Activated CD8-positive, alpha-beta memory T cell treated with anti-CD3 and anti-CD28 coated beads, Interleukin-2, amount 50 U/mL, for 1 hour (primary cell): ENCODE results near the gene FAHD2A.
"Not testable (repeated sequence)": the region's sequence is repeated elsewhere in the genome, so short reads cannot be mapped to it uniquely, and the experiment has no call there.

Experiments
- DNase-seq: peaks from one replicate; pipeline ENCODE4 v3.0.0-alpha.2; 2020; ENCODE audit errors: extremely low read depth

The FAHD2A gene, protein sequence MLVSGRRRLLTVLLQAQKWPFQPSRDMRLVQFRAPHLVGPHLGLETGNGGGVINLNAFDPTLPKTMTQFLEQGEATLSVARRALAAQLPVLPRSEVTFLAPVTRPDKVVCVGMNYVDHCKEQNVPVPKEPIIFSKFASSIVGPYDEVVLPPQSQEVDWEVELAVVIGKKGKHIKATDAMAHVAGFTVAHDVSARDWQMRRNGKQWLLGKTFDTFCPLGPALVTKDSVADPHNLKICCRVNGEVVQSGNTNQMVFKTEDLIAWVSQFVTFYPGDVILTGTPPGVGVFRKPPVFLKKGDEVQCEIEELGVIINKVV

DNA sequence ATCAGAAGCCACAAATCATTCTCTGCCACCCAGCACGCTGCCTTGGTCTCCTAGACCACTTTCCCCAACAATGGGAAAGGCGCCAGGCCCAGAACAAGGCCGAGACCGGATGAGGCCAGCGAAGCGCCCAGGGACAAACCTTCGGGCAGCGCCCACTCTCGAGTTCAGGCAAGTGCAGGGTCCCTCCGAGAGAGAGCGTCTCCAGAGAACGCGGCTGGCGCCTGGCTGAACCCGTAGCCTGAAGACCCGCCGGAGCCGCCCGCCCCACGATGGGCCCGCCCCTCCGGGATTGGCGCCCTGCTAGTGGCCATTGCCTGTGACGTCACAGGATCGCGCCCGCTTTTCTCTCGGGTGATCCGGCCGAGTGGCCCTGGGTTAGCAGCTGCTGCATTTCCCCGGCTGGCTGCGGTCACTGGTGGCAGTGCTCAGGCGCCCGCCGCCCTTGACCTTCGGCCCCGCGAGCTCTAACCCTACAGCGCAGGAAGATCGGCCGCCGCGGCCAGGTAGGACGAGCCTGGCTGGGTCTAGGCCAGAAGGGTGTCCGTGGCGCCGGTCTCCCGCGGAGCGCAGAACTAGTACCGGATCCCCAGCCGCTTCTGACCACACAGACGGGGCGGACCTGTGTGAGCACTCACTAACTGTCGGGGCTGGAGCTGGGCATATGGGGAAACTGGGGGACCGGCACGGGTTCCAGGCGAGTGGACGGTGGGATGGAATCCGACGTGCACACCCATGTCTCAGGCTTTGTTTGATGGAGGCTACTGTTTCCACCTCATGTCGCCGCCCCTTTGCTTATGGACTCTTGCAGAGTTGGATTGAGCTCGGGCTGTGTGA is at the start of gene FAHD2A:
Gene FAHD2A, plus strand, starts transcription at position 339 of the 834 bp plus-strand sequence. CDS start 2,851 bp downstream, outside the sequence.
- DNase-seq = peak; percentile 70

DNA sequence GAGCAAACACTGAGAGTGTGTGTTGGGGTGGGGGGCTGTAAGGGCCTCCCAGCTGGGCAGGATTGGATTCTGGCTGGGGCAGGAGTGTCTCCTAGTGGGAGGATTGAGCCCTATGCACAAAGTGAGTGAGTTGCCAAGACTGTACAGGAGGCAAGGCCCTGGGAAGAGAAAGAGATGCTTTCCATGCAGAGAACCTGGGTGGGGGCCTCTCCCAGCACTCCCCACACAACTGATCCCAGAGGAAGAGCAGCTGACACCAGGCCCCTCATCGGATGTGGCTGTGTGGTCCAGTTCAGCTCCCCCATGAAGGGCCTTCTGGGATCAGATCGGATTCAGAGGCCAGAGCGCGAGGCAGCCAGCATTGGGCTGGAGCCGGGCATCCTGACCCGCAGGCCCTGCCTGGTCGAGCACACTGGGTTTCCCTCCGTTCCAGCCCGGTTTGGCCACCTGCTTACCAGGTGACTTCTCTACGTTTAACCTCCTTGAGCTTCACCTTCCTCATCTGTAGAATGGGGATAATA is 49.4 kb upstream of the FAHD2A start:
- DNase-seq = no peak

DNA sequence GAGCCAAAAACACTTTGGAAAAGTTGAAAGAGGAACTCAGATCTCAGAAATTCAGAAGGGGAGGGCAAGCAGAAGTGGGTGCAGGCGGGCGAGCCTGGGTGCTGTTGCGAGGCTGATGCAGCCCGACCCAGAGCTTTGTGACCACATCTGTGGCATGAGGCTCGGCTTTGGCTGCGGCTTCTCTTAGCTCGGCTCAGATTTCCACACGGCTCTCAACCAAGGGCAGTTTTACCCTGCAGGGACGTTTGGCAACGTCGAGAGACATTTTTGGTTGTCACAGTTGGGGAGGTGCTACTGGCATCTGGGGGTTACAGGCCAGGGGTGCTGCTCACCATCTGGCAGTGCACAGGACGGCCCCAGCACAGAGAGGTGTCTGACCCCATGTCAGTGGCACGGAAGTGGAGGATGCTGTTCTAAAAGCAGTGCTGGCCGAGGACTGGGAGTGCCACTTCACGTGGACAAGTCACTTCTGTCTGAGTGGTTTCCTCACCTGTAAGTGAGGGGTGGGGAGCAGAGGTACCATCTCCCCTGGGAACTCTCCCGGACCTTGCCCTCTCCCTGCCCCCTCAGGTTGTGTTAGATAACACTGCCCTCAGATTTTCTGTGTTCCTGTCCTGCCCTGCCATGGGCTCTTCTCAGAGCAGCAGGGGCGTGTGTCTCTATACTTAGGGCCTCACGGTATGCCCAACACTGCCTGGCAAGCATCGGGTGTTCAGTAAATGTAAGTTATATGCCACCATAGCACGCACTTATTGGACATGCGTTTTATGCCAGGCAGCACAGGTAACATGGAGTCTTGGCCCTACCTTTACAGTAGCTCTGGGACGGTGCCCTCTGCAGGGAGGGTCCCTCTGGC is 48.7 kb upstream of the FAHD2A start:
- no peak for DNase-seq

- no peak for DNase-seq
Measured at GRCh38 chr2:95354469-95354901, 48.0 kb upstream of the FAHD2A start.

GRCh38 chr2:95354925-95355324 is 47.6 kb upstream of the FAHD2A start:
- DNase-seq = no peak

GRCh38 chr2:95355486-95355885 is 47.0 kb upstream of the FAHD2A start:
- DNase-seq = not testable (repeated sequence)

GRCh38 chr2:95356821-95357700 is 45.4 kb upstream of the FAHD2A start:
- DNase-seq = no peak

DNA sequence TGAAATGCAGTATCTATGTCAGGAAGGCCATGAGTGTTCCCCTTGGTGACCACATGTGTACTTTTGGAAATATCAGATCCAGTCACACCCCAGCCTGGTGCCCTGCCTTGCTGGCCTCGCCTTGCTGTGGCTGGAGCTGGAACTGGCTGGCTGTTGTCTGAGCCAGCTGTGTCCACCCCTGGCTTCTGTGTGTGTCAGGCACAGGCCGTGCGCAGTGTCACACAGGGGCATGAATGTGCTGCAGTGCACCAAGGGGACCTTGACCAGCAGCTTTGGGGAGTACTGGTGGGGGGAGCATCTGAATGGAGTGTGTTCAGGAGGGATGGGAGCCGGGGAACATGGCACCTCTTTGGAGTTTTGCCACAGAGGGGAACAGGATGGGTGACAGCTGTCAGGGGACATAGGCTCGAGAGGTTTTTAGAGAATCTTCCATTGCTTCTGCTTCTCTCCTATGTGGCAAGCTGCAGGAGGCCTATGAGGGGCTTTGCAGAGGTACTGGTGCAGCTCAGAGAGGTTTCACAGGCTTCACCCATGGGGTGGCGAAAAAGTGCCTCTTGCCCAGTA is 44.7 kb upstream of the FAHD2A start:
- DNase-seq = no peak

- no peak for DNase-seq
Measured at GRCh38 chr2:95359031-95359430, 43.5 kb upstream of the FAHD2A start.

- DNase-seq = no peak
Measured at GRCh38 chr2:95359501-95359930, 43.0 kb upstream of the FAHD2A start.

DNA sequence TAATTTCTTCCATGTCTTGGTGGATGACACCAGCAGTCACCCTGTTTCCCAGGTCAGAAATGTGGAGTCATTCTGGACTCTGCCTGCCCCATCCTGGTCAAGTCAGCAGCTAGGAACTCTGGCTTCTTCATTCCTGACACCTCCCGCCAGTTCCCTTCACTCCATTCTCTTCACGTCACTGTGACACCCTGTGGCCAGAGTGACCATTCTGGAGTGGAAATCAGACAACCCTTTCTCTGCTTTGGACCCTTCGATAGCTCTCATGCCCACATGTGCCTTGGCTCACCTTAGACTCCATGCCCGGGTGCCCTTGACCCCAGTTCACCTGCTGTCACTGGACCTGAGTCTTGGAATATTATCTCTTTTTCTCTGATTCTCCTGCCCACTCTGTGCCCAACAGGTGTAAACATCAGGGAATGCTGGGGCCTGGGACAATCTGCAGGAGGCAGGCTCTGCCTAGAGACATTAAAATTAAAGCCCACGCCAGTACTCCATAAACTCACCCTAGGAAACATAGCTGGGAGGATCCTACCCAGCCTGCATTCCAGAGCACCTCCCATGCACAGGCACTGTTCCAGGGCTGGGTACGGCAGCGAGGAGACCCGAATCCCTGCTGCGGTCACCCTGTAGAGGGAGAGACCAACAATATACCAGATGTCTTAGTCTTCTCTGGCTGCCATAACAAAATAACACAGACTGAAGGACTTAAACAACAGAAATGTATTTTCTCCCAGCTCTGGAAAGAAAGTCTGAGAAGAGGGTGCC is 41.1 kb upstream of the FAHD2A start:
- DNase-seq = no peak

DNA sequence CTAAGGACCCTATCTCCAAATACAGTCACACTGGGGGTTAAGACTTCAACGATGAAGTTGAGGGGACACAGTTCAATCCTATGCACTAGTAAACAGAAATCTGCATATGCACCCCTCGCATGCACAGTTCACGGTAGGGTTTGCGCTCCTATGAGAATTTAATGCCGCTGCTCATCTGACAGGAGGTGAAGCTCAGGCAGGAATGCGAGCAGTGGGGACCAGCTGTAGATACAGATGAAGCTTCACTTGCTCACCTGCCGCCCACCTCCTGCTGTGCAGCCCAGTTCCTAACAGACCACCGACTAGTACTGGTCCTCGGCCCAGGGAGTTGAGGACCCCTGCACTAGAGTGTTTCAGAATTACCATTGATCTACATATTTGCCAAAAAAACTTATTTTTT is 40.0 kb upstream of the FAHD2A start:
- no peak for DNase-seq

DNA sequence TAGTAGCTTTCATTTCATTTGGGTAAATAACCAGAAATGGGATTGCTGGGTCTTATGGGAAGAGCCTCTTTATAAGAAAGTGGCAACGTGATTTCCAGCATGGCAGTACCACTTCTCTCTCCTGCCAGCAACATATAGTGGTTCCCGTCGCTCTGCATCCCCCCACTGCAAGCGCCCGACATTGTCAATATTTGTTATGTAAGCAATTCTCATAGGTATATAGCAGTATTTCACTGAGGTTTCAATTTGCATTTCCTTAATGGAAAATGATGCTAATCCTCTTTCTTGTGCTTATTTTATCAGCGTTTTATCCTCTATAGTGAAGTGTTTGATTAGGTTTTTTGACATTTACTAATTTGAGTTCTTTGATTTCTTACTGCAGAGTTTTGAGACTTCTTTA is 36.0 kb upstream of the FAHD2A start:
- no peak for DNase-seq

GRCh38 chr2:95372216-95372829 is 30.2 kb upstream of the FAHD2A start:
- DNase-seq = no peak

DNA sequence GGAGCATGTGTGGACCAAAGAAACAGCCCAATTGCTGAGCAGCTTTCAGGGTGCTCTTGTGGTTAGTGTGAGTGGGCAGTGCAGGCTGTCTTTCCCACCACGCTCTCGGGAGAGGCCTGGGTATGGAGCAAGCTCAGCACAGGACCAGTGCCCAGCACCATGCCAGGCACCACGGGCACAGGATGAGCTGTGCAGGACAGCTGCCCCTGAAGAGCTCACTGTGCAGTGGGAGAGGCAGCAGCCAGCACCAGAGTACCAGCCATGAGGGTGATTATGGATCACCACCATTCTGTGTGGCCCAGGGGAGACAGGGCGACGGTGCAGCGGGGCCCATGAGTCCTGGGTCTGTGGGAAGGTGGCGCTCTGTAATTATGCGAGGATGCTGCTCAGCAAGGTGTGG is 29.7 kb upstream of the FAHD2A start:
- DNase-seq = no peak

DNA sequence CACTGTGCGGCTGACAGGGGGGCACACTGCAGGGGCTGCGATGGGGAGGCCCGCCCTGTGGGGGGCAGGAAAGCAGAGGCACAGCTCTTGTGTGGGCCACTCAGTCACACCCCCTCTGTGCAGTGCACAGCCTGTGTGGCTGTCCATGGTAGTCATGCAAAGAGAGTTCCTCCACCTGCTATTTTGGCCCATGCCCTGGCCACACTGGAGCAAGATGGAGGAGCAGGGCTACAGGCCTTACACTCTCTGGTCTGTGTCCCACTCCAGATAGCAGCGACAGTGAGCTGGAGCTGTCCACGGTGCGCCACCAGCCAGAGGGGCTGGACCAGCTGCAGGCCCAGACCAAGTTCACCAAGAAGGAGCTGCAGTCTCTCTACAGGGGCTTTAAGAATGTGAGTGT is 28.5 kb upstream of the FAHD2A start:
- DNase-seq = no peak

- no peak for DNase-seq
Measured at GRCh38 chr2:95374451-95374920, 28.0 kb upstream of the FAHD2A start.

DNA sequence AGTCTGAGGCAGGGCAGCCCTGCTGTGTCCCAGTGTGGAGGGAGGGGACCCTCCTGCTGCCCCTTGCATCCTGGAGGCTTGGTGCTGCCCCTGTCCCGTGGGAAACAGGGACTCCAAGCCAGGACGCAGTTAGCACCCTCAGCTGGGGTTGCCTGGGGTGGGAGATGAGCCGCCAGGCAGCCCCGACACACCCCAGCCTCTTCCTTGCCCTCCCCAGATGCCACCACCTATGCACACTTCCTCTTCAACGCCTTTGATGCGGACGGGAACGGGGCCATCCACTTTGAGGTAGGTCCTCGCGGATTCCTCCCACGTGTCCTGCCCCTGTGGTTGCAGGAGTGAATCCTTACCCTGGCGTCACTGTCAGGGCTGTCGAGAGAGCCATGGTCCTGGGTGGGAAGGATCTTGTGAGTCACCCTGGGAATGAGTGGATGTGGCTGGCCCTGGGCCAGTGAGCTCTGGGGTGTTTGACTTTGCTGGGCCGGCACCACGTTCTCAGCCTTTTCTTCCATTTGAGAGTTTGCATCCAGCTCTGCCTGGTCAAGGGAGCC is 27.5 kb upstream of the FAHD2A start:
- DNase-seq = no peak
